ENCODE measurements around the gene SLC17A4.
"Not testable (repeated sequence)": the region's sequence is repeated elsewhere in the genome, so short reads cannot be mapped to it uniquely, and the experiment has no call there.

The SLC17A4 gene, protein sequence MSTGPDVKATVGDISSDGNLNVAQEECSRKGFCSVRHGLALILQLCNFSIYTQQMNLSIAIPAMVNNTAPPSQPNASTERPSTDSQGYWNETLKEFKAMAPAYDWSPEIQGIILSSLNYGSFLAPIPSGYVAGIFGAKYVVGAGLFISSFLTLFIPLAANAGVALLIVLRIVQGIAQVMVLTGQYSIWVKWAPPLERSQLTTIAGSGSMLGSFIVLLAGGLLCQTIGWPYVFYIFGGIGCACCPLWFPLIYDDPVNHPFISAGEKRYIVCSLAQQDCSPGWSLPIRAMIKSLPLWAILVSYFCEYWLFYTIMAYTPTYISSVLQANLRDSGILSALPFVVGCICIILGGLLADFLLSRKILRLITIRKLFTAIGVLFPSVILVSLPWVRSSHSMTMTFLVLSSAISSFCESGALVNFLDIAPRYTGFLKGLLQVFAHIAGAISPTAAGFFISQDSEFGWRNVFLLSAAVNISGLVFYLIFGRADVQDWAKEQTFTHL

DNA sequence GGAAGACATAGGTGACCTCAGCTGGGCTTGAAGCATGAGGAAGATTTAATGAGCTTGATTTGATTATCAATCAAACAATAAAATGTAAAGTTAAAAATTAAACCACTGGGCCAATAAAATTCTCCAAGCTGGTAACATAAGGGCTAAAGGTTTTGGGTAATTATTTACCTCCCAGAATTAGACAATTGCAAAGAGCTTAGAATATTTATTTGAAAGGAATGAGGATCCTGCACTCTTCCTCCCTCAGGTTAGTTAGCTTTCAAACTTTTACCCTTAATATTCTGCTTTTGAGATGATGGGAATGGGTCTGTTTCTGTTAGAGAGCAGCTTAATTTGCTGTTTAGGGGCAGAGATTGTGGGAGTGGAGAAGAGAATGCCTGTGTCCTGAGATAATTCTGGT, at the start of gene SLC17A4:
Gene SLC17A4 (plus strand): TSS at position 208 of the 400 bp plus-strand sequence. CDS start 7,221 bp downstream, outside the sequence.
- no peak for DNase-seq

DNA sequence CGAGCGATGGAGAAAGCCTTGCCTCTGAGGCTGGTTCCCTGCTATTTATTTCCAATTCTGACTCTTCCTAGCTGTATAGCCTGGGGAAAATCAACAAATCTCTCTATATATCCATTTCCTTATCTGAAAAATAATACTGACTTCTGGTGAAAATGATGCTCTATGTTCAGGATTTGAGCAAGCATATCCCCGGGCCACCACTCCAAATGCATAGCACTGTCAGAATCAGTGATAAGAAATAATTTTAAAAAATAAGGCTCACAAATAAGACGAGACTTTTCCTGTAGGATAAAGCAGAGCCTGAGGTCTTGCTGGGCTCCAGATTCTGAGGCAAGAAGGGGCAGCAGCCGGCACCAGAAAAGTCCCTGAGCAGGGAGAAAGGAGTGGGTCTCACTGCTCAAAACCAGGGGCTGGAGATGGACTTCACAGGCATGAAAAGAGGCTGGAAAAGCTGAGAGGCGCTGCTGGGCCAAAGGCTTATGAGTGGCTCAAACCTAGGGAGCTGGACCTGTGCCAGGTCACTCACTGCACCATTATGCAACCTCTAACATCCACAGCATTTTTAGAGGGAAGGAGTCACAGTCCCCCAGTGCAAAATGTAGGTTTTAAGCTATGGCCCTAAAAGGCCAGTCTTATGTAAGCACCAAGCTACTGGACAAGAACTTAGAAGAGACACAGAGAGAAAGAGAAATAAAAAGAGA, 48.1 kb upstream of the SLC17A4 start:
- DNase-seq = no peak

DNA sequence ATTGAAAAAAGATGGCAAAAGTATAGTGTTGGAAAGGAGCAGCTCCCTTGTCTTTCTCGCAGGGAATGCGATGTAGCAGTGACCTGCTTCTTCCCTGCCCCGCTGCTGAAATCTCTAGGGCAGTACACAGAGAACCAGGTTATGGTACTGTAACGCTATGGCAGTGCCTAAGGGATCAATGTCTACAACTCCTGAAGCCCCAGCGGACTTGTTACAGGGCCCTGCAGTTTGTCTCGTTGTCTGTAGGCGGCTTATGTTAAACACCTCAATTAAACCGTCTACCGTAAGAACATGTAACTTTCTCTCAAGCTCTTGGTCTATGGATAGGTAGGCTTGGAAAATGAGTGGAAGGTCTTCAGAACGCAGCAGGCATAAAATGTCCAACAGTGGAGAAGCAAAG, 44.8 kb upstream of the SLC17A4 start:
- DNase-seq = no peak

DNA sequence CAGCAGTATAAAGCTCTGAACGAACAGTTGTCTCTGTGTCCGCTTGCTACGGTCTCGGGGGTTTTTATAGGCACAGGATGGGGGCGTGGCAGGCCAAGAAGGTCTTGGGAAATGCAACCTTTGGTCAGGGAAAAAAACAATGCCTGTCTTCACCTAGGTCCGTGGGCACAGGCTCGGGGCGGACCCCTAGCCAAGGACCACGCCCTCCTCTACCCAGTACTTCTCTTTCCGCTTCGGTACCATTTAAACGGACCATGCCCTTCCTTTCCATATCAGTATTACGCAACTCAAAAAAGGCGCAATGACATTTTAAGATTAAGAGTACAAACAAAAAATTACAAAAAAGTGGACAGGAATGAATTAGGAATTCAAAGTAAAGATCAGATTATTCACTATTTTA, 44.3 kb upstream of the SLC17A4 start:
- no peak for DNase-seq

DNA sequence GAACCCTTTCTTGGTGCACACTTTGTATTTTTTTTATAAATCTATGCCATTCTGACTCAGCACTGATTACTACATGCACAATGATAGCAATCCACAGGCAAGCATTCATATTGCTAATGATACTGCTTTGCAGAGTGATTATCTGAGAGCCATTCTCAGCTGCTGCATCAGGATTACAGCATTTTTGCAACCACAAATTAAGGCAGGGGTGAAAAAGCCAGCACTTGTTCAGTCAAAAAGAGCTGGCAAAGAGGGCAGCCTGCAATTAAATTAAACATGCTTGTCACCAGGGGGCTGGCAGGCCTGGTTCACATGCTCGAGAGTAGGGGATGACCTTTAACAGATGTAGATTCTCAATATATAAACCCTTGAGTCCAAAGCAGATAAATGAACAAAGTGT, 40.7 kb upstream of the SLC17A4 start:
- DNase-seq = no peak

DNA sequence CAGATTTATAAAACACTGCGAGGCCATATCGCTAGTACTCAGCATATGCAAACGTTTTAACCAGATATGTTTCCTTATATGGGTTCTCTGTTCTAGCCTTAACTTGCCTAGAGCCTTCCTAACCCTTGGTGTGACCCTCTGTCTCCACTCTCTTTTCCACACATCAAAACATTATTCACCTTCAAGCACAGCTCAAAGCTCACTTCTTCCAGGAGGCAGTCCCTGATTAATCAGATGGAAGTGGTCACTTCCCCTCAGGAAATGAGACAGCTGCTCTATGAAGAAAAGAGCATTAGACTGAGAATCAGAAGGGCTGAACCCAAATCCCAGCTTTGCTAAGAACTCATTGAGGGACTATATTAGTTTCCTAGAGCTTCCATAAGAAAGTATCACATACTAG, 39.8 kb upstream of the SLC17A4 start:
- no peak for DNase-seq

DNA sequence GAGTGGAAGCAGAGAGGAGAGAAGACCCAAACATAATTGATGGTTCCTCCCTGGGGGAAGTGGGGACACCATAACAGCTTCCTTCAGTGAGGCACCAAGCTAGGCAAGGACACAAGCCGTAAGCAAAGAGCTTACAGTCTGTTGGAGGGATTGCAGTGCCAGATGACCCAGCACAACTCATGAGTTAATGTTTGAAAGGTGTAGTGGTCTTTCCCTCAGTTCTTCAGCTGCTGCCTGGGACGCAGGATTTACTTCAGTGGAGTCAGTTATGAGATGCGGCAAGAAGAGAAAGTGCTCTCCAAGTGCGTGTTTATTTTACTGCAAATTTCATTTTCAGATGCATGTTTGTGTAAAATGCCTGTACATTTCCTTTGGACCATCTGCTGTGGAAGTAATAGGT, 38.7 kb upstream of the SLC17A4 start:
- no peak for DNase-seq

DNA sequence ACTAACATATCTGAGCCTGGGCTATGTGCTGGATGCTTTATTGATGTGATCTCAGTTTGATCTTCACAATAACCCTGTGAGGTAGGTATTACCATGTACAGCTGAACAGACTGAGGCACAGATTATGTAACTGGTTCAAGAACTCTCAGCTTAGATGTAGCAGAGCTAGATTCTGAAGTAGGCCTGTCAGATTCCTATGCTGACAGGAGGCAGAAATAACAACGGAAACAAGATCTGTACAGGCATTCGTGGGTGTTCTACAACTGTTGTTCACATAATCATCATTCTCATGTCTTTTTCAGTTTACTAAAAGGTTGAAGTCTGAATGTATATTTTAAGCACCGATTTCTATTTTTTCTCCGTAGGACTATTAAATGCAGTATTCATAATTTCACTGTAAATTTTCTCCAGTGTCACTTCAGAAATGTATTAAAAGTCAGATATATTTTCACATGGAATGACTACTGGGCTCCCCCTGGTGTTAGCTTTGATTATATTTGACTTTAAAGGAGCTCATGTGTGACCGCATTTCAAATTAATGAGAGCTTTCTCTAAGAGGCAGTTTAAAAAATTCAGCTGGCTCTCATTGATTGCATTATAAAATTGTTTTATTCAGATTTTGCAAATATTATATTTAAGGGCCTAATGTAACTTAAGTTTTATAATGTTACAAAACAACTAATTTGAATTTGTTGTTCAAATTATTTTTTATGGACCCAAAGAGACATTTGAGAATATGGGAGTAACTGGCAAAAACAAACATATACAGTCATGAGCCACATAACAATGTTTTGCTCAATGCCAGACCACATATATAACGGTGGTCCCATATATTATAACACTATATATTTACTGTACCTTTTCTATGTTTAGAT, 36.4 kb upstream of the SLC17A4 start:
- DNase-seq = no peak

DNA sequence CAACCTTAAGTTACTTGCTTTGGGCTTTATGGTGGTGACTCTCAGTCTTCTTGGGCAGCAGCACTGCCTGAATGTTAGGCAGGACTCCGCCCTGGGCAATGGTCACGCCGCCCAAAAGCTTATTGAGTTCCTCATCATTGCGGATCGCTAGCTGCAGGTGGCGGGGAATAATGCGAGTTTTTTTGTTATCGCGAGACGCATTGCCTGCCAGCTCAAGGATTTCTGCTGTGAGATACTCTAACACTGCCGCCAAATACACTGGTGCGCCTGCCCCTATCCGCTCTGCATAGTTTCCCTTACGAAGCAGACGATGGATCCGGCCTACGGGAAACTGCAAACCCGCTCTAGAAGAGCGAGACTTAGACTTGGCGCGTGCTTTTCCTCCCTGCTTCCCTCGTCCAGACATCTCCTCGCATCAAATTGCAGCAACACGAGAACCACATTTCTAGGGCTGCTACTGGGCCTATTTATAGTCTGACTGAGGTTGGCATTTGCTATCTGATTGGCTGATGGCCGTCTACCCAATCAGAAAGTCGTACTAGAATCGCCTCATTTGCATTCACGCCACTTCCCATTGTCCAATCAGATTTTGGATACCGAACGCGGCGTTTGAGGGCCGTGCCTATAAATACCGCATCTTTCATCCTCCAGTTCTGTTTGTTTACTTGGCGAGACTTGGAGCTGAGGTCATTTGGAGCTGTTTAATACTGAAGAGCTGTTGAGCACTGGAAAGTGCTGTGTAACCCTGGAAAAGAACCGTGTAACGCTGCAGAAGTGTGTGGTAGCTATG, 28.2 kb upstream of the SLC17A4 start:
- no peak for DNase-seq

DNA sequence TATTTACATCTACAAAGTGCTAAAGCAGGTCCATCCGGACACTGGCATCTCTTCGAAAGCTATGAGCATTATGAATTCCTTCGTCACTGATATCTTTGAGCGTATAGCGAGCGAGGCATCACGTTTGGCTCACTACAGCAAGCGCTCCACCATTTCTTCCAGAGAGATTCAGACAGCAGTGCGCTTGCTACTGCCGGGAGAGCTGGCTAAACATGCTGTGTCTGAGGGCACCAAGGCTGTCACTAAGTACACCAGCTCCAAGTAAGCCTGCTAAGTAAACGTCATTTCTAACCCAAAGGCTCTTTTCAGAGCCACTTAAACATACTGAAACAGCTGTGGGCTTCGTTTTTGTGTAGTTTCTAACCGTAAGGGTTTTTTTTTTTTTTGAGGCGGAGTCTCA, 27.5 kb upstream of the SLC17A4 start:
- no peak for DNase-seq

DNA sequence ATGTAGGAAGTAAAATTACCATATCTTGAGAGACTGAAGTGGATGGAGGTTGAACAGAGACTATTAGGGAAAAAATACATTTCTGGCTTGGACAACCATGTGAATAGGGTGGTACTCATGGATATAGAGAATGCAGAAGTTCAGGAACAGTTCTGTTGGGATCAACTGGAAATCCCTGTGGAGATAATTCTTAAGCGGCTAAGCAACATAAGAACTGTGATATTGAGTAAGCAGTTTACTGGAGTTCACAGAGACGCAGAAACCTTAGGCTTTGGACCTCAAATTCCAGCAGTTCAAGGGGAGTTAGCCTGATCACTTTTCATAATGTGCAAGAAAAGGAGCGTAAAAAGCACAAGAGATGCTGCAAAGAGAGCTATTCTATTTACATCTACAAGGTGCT, 23.6 kb upstream of the SLC17A4 start:
- DNase-seq = no peak

DNA sequence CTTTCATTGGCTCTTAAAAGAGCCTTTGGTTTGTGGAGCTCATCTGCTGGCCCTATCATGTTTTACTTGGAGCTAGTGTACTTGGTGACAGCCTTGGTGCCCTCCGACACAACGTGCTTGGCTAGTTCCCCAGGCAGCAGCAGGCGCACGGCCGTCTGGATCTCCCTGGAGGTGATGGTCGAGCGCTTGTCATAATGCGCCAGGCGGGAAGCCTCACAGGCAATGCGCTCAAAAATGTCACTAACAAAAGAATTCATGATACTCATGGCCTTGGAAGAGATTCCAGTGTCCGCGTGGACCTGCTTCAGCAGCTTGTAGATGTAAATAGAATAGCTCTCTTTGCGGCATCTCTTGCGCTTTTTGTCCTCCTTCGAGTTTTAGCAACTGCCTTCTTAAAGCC, 22.8 kb upstream of the SLC17A4 start:
- no peak for DNase-seq

DNA sequence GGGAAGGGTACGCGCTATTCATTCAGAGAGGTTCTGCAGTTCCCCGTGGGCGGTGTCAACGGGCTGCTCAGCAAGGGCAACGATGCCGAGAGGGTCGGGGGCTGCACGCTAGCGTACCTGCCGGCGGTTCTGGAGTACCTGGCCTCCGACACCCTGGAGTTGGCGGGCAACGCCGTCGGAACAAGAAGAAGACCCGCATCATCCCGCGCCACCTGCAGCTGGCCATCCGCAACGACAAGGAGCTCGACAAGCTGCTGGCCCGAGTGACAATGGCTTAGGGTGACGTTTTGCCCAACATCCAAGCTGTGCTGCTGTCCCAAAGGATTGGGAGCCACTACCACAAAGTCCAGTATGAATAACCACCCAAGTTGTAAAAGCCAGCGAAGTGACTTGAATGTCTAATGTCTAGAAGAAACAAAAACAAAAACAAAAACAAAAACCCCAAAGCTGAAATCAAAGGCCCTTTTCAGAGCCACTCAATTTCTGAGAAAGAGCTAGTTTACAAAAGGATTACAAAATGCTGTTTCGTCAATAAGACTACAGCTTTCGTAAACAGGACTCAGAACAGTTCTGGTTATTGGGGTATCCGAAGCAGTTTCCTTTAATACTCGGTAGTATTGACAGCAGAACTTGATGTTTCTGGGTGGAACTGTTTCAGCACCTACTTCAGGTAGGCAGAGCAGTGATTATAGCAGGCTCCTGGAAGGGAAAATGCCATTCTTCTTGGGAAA, 21.9 kb upstream of the SLC17A4 start:
- no peak for DNase-seq

DNA sequence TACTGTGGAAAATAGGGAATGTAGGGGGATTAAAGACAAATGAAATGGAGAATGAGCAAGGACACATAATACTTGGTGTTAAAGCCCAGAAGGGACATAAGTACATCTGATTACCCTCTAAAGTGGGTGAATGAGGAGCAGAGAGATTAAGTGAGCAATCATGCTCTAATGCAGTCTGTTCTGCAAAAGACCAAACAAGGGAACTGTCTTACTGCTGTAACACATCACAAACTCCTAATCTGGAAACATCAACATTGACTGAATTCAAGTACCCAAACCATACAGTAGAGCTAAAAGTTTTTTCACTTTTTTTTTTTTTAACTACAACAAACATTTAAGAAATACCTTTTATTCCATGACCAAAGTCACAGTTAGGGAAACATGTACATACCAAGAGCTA, 19.3 kb upstream of the SLC17A4 start:
- no peak for DNase-seq

DNA sequence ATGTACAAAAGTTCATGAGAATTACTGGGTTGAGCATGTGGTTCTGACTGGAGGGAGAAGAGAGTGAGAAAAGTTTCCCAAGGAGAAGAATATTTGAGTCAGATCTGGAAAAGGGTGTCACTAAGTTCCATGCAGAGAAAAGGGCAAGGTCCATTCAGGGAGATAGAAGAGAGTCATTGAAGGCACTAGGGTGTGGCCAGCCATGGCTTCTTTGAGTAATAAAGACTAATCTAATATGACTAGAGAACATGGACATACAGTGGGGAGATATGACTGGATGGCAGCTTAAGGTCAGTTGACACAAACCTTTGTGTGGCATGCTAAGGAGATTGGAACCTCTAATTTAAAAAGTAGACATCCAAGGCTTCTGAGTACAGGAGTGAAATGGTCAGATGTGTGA, 10.7 kb upstream of the SLC17A4 start:
- no peak for DNase-seq

DNA sequence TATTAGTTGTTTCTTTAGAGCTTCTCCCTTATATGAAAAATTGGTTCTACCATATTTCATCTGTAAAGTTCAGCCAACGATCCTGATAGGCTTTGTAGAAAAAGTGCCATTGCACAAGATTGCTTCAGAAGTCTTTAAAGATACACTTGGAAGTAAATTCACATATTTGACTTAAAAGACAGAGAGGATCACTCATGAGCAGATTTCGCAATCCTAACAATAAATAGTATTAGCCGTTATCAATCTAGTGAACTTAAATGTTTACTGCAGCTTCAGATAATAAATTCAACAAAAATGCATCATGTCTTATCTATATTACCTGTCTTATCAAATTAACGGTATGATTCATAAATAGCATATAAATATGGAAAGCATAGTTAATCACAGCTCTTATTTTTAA, 8.7 kb upstream of the SLC17A4 start:
- DNase-seq = no peak

DNA sequence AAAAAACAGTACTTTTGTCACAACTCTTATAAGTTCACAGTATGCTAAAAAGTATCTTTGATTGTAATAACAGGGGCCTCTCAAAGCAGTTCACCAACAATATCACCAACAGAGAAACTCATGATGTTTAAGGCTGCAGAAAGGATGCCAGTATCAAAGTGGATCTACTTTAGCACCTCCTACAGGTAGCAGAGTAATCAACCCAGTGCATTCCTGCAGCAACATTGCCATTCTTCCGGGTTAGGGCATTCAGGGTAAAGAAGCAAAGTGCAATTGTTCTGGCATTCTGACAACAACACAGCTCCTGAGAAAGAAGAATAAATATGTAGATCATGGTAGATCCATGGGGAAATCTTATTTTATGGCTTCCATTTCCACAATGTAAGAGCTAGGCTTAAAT, 7.6 kb upstream of the SLC17A4 start:
- no peak for DNase-seq

DNA sequence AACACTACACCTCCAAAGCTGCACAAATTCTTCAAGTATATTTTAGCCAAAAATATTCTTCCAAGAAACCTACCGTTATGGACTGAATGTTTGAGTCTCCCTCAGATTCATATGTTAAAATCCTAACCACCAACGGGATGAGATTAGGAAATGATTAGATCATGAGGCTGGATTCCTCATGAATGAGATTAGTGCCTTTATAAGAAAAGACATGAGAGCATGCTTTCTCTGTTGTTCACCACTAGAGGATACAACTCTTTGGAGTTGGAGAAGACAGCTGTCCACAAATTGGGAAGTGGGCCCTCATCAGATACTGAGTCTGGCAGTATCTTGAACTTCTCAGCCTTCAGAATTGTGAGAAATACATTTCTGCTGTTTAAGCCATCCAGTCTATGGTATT, 7.1 kb upstream of the SLC17A4 start:
- DNase-seq = no peak

DNA sequence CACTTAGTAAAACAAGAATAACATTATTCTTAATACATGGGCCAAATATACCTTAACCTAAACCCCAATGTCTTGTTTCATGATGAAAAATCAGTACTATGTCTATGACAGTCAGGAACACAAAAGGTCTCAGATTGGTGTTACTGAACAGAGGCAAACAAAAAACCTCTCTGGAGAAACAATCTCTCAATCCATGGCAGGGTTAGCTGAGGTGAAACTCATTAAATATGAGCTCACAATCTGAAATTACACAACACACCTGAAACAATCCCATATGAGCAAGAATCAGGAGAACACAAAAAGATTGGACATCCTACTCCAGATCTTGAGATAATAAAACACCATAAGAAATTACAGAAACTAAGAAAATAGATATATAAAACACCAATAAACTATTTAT, 6.5 kb upstream of the SLC17A4 start:
- DNase-seq = no peak

DNA sequence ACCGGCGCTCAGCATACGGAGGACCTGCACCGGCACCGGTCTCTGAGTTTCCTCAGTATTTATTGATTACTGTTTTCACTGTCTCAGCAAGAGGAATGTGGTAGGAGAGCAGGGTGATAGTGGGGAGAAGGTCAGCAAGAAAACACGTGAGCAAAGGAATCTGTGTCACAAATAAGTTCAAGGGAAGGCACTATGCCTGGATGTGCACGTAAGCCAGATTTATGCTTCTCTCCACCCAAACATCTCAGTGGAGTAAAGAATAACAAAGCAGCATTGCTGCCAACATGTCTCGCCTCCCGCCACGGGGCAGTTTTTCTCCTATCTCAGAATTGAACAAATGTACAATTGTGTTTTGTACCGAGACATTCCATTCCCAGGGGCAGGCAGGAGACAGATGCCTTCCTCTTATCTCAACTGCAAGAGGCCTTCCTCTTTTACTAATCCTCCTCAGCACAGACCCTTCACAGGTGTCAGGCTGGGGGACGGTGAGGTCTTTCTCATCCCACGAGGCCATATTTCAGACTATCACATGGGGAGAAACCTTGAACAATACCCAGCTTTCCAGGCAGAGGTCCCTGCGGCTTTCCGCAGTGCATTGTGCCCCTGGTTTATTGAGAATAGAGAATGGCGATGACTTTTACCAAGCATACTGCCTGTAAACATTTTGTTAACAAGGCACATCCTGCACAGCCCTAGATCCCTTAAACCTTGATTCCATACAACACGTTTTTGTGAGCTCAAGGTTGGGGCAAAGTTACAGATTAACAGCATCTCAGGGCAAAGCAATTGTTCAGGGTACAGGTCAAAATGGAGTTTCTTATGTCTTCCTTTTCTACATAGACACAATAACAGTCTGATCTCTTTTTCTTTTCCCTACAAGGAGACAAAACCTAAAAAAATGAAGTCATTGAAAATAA, 5.7 kb upstream of the SLC17A4 start:
- DNase-seq = not testable (repeated sequence)

DNA sequence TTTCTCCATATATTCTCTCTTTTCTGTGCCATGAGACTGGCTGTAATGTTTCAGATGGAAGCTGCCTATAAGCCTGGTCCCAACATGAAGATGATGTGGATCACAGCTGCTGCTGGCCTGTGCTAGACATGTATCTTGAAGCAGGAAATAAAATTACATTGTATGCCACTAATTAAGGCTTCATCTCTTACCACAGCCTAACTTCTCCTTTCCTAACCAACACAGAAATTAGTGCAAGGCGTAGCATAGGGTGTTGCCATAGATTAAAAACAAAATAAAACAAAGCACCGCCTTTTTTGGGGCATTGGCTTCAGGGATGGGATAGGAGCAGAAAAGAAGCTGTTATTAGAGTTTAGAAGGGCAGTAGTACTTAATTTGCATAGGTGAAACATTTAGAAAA, 4.7 kb upstream of the SLC17A4 start:
- no peak for DNase-seq

Data from stimulated activated CD4-positive, alpha-beta T cell treated with anti-CD3 and anti-CD28 coated beads, Interleukin-4, amount 100 ng/mL, for 24 hours (primary cell).